ENCODE results near the gene RLF. TPM values are rescaled to one million over a fixed set of nuclear protein-coding genes. Genes with fewer than 3 reads are reported as not detected.
A peak's percentile ranks its signal among the peaks of the same experiment; 100 is the strongest.
"Not testable (repeated sequence)": the region's sequence is repeated elsewhere in the genome, so short reads cannot be mapped to it uniquely, and the experiment has no call there.

Gene RLF
- total RNA-seq, 2 donors from 2014 or later = 9.5 to 14.7 TPM

DNA sequence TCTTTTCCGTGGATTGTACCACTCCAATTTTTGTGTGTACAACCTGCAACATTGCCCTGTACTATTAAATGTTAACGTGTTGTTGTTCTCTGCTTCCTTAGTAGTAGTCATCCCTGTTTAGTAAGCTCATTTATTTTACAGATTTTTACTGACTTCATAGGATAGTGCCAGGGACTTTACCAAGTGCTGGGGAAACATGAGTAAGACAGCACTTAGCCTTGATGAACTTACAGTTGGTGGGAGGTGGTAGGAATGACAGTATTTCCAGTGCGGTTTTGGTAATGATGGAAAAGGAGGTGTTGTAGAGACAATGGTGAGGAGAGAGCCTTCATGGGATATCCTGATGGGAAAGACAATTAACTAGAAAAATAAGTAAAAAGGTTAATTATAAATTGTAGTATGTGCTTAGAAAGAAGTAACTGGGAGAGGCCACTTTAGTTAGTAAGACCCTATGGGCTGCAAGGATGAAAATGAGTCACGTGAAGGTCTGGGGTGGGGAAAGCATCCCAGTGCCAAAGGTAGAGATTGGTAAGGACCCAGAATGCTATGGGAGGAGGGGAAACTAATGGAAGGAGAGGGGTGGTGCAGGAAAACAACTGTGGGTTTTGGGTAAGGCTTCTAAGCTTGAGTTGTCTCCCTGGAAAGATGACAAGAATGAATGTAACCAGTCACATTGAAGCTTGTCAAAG, 1.7 kb downstream of the RLF start:
- DNase-seq (no peak), ATAC-seq (no peak)
- intact Hi-C loops (cut with DNase I, micrococcal nuclease) = no loop called here

DNA sequence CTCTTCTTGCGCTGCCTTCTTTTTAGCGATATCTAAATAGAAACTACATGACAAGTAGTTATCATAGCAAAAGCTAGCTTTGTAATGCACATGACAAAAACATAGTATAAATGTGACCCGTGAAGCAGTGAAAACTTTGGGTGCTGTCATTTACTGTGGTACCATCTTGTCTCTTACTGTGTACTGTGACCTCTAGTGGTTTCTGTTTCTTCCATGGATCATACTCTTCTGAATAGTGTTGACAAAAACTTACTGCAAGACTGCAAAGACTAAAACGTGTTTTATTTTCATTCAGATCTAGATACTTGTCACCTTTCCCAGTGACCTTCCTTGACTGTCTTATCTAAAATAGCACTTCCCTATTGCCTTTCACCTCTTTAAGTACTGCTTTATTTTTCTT, 6.1 kb downstream of the RLF start:
- ATAC-seq = peak; percentile 17
- intact Hi-C loops (cut with DNase I, micrococcal nuclease) = no loop called here
- DNase-seq = no peak

DNA sequence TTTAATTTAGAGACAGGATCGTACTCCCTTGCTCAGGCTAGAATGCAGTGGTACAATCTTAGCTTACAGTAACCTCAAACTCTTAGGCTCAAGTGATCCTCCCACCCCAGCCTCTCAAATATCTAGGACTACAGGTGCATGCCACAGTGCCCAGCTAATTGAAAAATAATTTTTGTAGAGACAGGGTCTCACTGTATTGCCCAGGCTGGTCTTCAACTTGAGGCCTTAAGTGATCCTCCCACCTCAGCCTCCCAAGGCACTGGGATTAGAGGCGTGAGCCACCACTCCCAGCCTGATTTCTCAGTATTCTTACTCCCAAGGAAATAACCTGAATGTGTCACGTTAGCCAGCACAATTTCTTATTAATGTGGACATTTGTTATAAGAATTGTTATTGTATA, 9.8 kb downstream of the RLF start:
- intact Hi-C loops (cut with DNase I, micrococcal nuclease) = no loop called here
- DNase-seq (no peak), ATAC-seq (no peak)

DNA sequence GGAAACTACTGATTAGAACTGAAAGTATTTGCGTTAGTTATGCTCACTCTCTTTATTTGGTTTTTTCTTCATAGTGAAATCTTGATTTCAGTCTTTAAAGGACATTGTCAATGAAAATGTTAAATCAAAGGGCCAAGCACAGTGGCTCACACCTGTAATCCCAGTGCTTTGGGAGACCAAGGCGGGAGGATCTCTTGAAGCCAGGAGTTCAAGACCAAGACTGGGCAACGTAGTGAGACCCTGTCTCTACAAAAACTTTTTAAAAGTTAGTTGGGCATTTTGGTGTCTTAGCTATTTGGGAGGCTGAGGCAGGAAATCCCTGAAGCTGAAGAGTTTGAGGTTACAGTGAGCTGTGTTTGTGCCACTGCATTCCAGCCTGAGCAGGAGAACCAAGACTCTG, 13.6 kb downstream of the RLF start:
- intact Hi-C loops (cut with DNase I, micrococcal nuclease) = no loop called here
- ATAC-seq (no peak), DNase-seq (no peak)

DNA sequence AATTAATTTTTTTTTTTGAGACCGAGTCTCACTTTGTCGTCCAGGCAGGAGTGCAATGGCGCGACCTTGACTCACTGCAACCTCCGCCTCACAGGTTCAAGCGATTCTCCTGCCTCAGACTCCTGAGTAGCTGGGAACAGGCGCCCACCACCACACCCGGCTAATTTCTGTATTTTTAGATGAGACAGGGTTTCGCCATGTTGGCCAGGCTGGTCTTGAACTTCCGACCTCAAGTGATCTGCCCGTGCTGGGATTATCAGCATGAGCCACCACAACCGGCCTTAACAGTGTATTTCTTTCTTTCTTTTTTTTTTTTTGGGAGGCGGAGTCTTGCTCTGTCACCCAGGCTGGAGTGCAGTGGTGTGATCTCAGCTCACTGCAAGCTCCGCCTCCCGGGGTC, 15.8 kb downstream of the RLF start:
- ATAC-seq; intact Hi-C loops (cut with DNase I, micrococcal nuclease); DNase-seq: not testable (repeated sequence)

DNA sequence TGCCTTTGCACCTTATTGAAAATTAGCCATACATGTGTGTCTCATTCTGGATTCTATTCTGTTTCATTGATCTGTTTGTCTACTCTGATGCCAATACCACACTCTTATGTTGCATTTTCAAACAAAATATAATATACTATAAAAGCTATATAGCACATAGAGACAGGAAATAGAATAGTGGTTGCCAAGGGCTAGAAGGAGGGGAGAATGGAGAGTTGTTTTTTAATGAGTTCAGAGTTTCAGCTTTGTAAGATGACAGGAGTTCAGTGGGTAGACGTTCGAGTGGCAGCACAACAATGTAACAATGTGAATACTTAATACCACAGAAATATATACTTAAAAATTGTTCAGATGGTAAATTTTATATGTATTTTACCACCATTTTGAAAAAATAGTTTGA, 17.0 kb downstream of the RLF start:
- ATAC-seq = no peak
- intact Hi-C loops (cut with DNase I, micrococcal nuclease) = no loop called here
- DNase-seq = no peak

DNA sequence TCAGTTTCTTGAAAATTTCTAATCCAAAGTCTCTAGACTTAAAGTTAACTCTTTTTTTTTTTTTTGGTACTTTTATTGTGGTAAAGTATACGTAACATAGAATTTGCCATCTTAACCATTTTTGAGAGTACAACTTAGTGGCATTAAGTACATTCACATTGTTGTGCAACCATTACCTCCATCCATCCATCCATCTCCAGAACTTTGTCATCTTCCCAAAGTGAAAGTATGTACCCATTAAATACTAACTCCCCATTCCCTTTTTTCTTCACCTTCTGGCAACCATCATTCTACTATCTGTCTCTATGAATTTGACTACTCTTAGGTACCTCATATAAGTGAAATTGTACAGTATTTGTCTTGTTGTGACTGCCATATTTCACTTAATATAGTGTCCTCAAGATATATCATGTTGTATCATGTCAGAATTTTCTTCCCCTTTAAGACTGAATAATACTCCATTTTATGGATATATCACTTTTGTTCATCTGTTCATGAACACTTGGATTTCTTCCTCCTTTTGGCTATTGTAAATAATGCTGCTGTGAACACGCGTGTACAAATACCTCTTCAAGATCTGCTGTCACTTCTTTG, 18.4 kb downstream of the RLF start:
- intact Hi-C loops (cut with DNase I, micrococcal nuclease) = no loop called here
- DNase-seq (no peak), ATAC-seq (no peak)

DNA sequence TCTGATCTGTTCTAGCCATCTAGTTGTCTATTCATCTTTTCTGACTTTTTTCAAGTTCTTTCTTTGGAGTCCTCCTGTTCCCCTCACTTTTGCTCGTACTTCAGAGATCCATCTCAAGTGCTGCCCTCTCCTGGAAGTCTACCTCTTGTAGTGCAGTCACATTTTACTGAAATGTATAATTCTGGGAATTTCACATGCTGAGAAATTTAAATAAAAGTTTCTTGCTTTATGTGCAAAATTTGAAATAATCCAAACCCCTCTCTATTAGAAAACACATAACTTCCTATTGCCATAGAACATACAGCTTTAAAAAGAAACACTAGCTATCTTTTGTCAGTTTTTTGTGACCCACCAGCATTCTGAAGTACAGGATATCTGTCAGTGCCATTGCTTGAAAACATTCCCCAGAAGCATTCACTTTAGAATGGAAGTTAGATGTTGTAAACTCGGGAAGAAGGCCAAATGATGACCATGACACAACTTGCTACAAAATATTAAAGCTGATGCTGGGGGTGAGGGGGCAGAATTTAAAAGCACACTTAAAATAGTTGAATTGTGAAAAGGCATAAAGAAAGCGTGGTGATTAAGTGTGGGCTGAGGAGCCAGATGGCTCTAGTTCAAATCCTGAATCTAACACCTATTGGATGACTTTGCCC, 22.0 kb downstream of the RLF start:
- intact Hi-C loops (cut with DNase I, micrococcal nuclease) = no loop called here

DNA sequence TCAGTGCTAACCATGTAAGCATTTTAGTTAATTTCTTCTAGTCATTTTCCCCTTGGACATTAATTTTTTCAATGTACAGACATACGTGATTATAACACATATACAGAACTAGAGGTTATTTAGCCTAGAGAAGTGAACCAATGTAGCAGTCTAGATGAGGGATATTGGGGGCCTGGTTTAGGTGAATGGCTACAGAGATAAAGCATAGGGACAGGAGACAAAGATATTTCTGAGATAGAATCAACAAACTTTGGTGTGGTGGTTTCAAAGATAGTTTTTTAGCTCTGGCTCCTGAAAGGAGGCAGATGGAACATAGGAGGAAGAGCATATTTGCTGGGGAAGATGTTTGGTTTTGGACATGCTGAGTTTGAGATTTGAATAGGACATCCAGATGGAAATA, 23.0 kb downstream of the RLF start:
- no peak for ATAC-seq

More for the DNA sequence above, 22.0 kb downstream of the RLF start:
- DNase-seq = no peak
- ATAC-seq = no peak

DNA sequence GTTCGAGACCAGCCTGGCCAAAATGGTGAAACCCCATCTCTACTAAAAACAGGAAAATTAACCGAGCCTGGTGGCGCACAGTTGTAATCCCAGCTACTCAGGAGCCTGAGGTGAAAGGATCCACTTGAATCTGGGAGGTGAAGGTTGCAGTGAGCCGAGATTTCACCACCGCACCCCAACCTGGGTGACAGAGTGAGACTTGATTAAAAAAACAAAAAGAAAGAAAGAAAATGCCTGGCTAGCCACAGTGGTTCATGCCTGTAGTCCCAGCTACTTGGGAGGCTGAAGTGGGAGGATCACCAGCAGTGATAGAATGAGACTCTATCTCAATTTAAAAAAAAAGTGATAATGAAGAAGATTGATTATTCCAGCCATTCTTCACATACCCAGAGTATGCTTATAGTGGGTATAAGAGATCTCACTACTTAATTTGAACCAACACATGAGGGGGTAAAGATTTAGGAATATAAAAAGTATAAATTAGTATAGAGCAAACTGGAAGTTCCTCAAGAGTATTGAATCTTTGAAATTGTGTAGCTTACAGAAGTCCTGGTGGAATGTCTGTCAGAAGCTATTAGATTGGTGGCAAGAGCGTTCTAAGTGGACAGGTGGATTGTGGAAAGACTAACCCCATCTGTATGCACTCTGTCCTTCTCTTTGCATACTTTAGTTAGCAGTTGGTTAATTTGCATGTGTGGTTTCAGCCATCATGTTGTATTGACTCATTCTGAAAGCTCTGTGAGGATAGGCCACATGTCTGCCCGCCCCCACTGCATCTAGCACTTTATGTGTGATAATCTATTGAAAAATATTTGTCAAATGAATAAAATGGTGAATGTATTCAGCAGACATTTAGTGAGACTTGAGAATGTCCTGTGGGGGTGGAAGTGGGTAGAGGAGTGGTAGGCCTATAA, 25.0 kb downstream of the RLF start:
- intact Hi-C loops (cut with DNase I, micrococcal nuclease) = no loop called here
- DNase-seq (no peak), ATAC-seq (no peak)

More for the DNA sequence above, 23.0 kb downstream of the RLF start:
- DNase-seq = no peak
- intact Hi-C loops (cut with DNase I, micrococcal nuclease) = no loop called here

DNA sequence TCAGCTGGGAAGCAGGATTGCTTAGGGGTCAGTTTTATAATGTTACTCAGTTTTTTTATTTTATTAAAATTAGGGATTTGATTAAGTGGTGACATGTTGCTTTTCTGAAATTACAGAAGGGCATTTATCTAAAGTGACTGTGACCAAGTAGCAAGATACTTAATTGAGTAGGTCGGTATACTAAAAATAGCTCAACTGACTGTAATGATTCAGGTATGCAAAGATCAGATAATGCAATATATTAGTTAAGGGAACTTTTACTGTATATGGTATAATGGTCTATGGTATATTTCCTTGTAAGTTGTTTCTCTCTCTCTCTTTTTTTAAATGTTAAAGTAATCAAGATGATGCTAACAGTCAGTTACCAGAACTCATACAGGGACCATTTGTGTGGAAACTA, 26.2 kb downstream of the RLF start:
- intact Hi-C loops (cut with DNase I, micrococcal nuclease) = no loop called here
- ATAC-seq = no peak
- no peak for DNase-seq

DNA sequence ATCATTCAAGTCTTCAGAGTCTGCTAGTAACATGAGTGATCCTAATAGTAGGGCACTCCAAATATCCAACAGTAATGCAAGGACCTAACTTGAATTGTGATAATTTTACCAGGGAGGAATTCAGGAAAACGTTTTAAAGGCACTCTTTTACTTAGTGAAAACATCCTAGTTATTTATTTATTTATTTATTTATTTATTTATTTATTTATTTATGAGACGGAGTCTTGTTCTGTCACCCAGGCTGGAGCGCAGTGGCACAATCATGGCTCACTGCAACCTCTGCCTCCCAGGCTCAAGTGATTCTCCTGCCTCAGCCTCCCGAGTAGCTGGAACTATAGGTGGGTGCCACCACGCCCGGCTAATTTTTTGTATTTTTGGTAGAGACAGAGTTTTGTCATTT, 33.5 kb downstream of the RLF start:
- ATAC-seq; intact Hi-C loops (cut with DNase I, micrococcal nuclease); DNase-seq: not testable (repeated sequence)

DNA sequence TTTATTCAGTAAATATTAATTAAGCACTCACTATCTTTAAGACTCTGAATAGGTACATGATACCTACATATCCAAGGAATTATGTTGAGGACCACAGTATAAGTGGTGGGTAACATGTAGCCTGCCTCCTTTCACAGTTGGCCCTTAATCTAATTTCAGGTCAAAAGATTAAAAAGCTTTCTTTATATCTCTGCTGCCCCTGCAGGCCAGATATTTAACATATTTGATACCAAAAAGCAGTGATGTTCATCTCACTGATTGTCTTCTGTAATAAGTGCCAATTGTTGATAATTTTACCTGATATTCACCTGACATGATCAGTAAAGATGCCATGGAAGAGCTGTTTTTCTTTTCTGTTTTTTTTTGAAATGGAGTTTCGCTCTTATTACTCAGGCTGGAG, 36.5 kb downstream of the RLF start:
- ATAC-seq (no peak), DNase-seq (no peak)
- intact Hi-C loops (cut with DNase I, micrococcal nuclease) = no loop called here

DNA sequence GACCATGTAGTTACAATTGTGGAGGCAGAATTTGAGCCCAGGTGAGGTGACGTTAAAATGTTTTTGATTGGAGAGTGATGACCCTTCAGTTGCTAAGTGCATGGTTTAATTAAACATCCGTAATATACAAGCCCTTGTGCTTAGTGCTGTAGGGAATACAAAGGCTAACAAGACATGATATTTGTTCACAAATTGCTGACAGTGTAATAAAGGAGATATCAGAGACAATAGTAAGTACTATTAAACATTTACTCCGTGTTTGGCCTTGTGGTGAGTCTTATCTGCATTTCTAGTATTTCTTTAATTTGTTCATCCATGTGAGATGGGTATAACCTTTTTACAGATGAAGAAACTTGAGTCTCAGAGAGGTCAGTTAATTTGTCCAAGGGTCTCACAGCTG, 37.9 kb downstream of the RLF start:
- ATAC-seq (no peak), DNase-seq (no peak)
- intact Hi-C loops (cut with DNase I, micrococcal nuclease) = no loop called here

DNA sequence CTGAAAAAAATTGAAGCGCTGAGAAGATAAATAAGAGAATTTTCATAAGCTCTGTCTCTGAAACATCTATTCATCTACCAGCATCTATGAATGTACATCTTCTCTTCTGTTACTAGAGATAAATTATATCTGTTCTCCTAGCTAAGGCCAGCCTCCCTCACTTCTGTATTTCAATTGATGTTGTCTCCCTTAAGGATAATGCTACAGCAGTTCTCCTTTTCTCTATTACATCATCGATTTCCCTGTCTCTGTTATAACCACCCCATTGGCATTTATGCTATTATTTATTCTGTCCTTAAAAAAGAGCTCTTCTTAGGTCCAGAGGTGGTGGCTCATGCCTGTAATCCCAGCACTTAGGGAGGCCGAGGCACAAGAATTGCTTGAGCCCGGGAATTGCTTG, 43.7 kb downstream of the RLF start:
- ATAC-seq (no peak), DNase-seq (no peak)
- intact Hi-C loops (cut with DNase I, micrococcal nuclease) = no loop called here

DNA sequence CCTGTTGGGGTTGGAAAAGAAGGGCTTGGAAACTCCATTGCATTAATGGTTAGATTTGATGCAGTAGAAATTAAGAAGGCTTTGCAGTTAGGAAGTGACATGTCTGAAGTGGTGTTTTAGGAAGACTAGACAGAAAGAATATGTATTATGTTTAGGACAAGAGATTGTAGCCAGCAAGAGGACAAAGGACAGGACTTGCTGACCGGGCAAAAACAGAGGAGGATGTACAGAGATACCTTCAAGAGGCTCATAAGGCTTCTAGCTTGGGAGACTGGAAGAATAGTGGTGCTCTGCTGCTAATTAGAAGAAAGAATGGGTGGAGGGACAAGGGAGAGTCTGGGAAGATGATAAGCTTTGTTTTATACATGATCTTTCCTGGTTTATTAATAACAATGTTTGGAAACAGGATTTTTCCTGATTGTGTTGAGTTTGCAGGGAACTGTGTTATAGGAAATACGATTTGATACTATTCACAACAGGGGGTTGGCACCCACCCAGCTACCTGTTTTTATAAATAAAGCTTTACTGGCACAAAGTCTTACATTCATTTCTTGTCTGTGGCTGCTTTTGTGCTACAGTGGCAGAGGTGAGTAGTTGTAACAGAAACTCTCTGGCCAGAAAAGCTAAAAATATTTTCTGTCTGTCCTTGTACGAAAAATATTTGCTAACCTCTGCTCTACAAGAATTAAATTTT, 49.5 kb downstream of the RLF start:
- ATAC-seq = no peak
- no peak for DNase-seq
- intact Hi-C loops (cut with DNase I, micrococcal nuclease) = no loop called here

DNA sequence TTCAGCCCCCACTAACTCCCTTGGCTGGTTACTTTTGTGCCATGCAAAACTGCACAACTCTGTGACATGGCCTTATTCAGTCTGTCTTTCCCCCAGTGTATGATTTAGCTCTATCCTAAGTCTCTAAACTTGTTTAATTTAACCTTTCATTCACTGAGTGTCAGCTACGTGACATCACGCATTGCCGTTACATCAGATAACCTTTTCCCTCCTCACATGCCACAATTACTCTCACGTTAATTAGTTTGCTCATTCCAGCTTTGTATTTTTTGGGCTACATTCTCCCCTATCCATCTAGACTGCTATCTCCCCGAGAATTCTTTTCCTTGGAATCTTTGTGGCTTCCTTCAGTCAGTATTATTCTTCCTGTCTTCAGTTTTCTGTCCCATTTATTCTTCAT, 57.1 kb downstream of the RLF start:
- intact Hi-C loops (cut with DNase I, micrococcal nuclease) = no loop called here
- ATAC-seq = no peak
- no peak for DNase-seq

DNA sequence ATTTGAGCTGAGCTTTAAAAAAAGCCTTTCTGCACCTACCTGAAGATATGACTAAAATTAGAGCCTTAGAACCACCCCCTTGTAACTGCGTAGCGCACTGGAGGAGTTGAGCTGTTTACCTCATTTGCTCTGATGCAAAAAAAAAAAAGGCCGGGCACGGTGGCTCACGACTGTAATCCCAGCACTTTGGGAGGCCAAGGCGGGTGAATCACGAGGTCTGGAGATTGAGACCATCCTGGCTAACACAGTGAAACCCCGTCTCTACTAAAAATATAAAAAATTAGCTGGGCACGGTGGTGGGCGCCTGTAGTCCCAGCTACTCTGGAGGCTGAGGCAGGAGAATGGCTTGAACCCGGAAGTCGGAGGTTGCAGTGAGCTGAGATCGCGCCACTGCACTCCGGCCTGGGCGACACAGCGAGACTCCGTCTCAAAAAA, 60.3 kb downstream of the RLF start:
- intact Hi-C loops (cut with DNase I, micrococcal nuclease); ATAC-seq; DNase-seq: not testable (repeated sequence)

Measured in left colon (tissue), 2 donors.